Activated CD4-positive, alpha-beta memory T cell treated with anti-CD3 and anti-CD28 coated beads, Interleukin-2, amount 10 ng/mL, durations not matched to agents 7 days and 5 days (primary cell): ENCODE data around the gene NHEJ1. TPM values are rescaled to one million over a fixed set of nuclear protein-coding genes. Genes with fewer than 3 reads are reported as not detected.
A peak's percentile ranks its signal among the peaks of the same experiment; 100 is the strongest.

Experiments used
- CTCF ChIA-PET: fragments of 350-600 bp; sonication (Branson Sonifier 250); formaldehyde crosslinking; loops from one replicate; lab custom pipeline; 2021; ENCODE audit warnings: antibody characterized with exemption, inconsistent platforms; lab: Charles Lee
- POLR2A ChIA-PET: fragments of 350-600 bp; sonication (Branson Sonifier 250); formaldehyde crosslinking; loops from one replicate; lab custom pipeline; 2021; ENCODE audit warnings: antibody characterized with exemption; lab: Charles Lee
- DNase-seq: peaks from one replicate; pipeline ENCODE4 v3.0.0-alpha.2; 2020
- H3K27ac Mint-ChIP-seq: one replicate; pipeline ENCODE4 v1.8.0; 2021; ENCODE audit warnings: mild to moderate bottlenecking, mixed read lengths
- H3K27me3 Mint-ChIP-seq: one replicate; pipeline ENCODE4 v1.8.0; 2021; ENCODE audit warnings: mixed read lengths
- H3K36me3 Mint-ChIP-seq: one replicate; pipeline ENCODE4 v1.8.0; 2021; ENCODE audit warnings: low read depth, mixed read lengths
- H3K4me1 Mint-ChIP-seq: one replicate; pipeline ENCODE4 v1.8.0; 2021; ENCODE audit warnings: mixed read lengths
- H3K4me3 Mint-ChIP-seq: one replicate; pipeline ENCODE4 v1.8.0; 2021; ENCODE audit warnings: mild to moderate bottlenecking, mixed read lengths
- H3K9me3 Mint-ChIP-seq: one replicate; pipeline ENCODE4 v1.8.0; 2021; ENCODE audit warnings: mixed read lengths
- total RNA-seq, 2 experiments: library from RNA; stranded (reverse); gene quantifications; one replicate each; pipeline ENCODE4 v1.2.3, GENCODE V29; 2021

Gene NHEJ1
- total RNA-seq, 2 experiments from 2014 or later, result 12.0 to 12.2 TPM

GRCh38 chr2:219173176-219173575, 12.6 kb upstream of the NHEJ1 start:
- H3K4me3 Mint-ChIP-seq, result no peak overlapping the region
- H3K9me3 Mint-ChIP-seq, result no peaks in the 10 kb centered on the region
- ChIA-PET POLR2A (interaction anchor here (1.2 to 12.0 kb wide), 4 partner anchors 35 to 106 kb away, joined by 3 to 160 read pairs (median 35); partner anchors contain the start of genes DNAJB2, GLB1L, STK16 and TUBA4A), CTCF (interaction anchor here (1.1 to 1.5 kb wide), 4 partner anchors 12 to 106 kb away, joined by 3 to 6 read pairs (median 4); partner anchors contain the start of gene DNAJB2)
- peaks cover 46% of the 10 kb centered on the region for H3K4me1 Mint-ChIP-seq
- peaks cover 40% of the 10 kb centered on the region for H3K36me3 Mint-ChIP-seq
- DNase-seq, result no peak
- peak overlapping the region; percentile 31 for H3K27ac Mint-ChIP-seq
- H3K27me3 Mint-ChIP-seq, result no peaks in the 10 kb centered on the region

- POLR2A ChIA-PET, result interaction anchor here (0.8 to 12.0 kb wide), 4 partner anchors 35 to 106 kb away, joined by 3 to 160 read pairs (median 34); partner anchors contain the start of genes DNAJB2, TUBA4A, TUBA4B and ZFAND2B
- Mint-ChIP-seq H3K27ac (peak overlapping the region; percentile 45), H3K9me3 (no peaks in the 10 kb centered on the region), H3K36me3 (peaks cover 40% of the 10 kb centered on the region), H3K4me3 (no peak overlapping the region), H3K27me3 (no peaks in the 10 kb centered on the region), H3K4me1 (peaks cover 45% of the 10 kb centered on the region)
- no peak for DNase-seq
- CTCF ChIA-PET, result interaction anchor here (0.7 to 2.9 kb wide), 13 partner anchors 9 to 122 kb away, joined by 3 to 14 read pairs (median 4); partner anchors contain the start of gene DNAJB2
These were observed 11.9 kb upstream of the NHEJ1 start for GRCh38 chr2:219172231-219173154.

- H3K9me3 Mint-ChIP-seq, result no peaks in the 10 kb centered on the region
- ChIA-PET CTCF (interaction anchor here (1.0 to 2.9 kb wide), 18 partner anchors 8 to 129 kb away, joined by 3 to 14 read pairs (median 6); partner anchors contain the start of genes DNAJB2, NHEJ1 and ZFAND2B), POLR2A (interaction anchor here (0.8 to 1.6 kb wide), 7 partner anchors 12 to 76 kb away, joined by 3 to 10 read pairs (median 3); partner anchors contain the start of gene ZFAND2B)
- H3K27ac Mint-ChIP-seq, result no peak overlapping the region
- peaks cover 44% of the 10 kb centered on the region for H3K36me3 Mint-ChIP-seq
- H3K27me3 Mint-ChIP-seq, result no peaks in the 10 kb centered on the region
- H3K4me1 Mint-ChIP-seq, result peaks cover 42% of the 10 kb centered on the region
- peak; percentile 24 for DNase-seq
- H3K4me3 Mint-ChIP-seq, result no peak overlapping the region
These were observed 10.6 kb upstream of the NHEJ1 start for GRCh38 chr2:219171231-219171651.

GRCh38 chr2:219169930-219170654, 9.5 kb upstream of the NHEJ1 start, which contains the start of gene SLC23A3:
SLC23A3 (minus strand) TSS chr2:219170029; CDS start chr2:219169984, 45 bp downstream.
- CTCF ChIA-PET, result interaction anchor here (1.5 to 2.9 kb wide), 12 partner anchors 10 to 130 kb away, joined by 4 to 14 read pairs (median 6); partner anchors contain the start of genes DNAJB2, NHEJ1 and ZFAND2B
- POLR2A ChIA-PET, result interaction anchor here (0.8 to 1.6 kb wide), 6 partner anchors 11 to 83 kb away, joined by 3 to 10 read pairs (median 3); partner anchors contain the start of genes TUBA4A, TUBA4B and ZFAND2B
- H3K9me3 Mint-ChIP-seq, result no peaks in the 10 kb centered on the region
- no peak within 1 kb of the TSS for H3K27ac Mint-ChIP-seq
- peaks cover 31% of the 10 kb centered on the region for H3K4me1 Mint-ChIP-seq
- DNase-seq, result no peak
- H3K36me3 Mint-ChIP-seq, result peaks cover 42% of the 10 kb centered on the region
- H3K4me3 Mint-ChIP-seq, result no peak within 1 kb of the TSS
- H3K27me3 Mint-ChIP-seq, result no peaks in the 10 kb centered on the region

- POLR2A ChIA-PET, result interaction anchor here (0.8 kb wide), 1 partner anchor 84 kb away, joined by 3 read pairs; no protein-coding TSS in a partner anchor
- CTCF ChIA-PET, result interaction anchor here (0.7 kb wide), 1 partner anchor 27 kb away, joined by 4 read pairs; no protein-coding TSS in a partner anchor
- peaks cover 20% of the 10 kb centered on the region for H3K4me1 Mint-ChIP-seq
- H3K4me3 Mint-ChIP-seq, result no peak overlapping the region
- no peak overlapping the region for H3K27ac Mint-ChIP-seq
- peaks cover 32% of the 10 kb centered on the region for H3K36me3 Mint-ChIP-seq
- no peak for DNase-seq
- no peaks in the 10 kb centered on the region for H3K27me3 Mint-ChIP-seq
- H3K9me3 Mint-ChIP-seq, result no peaks in the 10 kb centered on the region
These were observed 8.3 kb upstream of the NHEJ1 start for GRCh38 chr2:219168932-219169331.

GRCh38 chr2:219168526-219168925, 7.9 kb upstream of the NHEJ1 start:
- H3K4me3 Mint-ChIP-seq, result no peak overlapping the region
- H3K27ac Mint-ChIP-seq, result no peak overlapping the region
- peaks cover 29% of the 10 kb centered on the region for H3K36me3 Mint-ChIP-seq
- POLR2A ChIA-PET, result interaction anchor here (0.8 kb wide), 1 partner anchor 84 kb away, joined by 3 read pairs; no protein-coding TSS in a partner anchor
- H3K27me3 Mint-ChIP-seq, result no peaks in the 10 kb centered on the region
- peaks cover 19% of the 10 kb centered on the region for H3K4me1 Mint-ChIP-seq
- no peak for DNase-seq
- CTCF ChIA-PET, result interaction anchor here (0.7 kb wide), 1 partner anchor 28 kb away, joined by 4 read pairs; no protein-coding TSS in a partner anchor
- no peaks in the 10 kb centered on the region for H3K9me3 Mint-ChIP-seq

GRCh38 chr2:219167997-219168396, 7.4 kb upstream of the NHEJ1 start:
- Mint-ChIP-seq H3K27me3 (no peaks in the 10 kb centered on the region), H3K36me3 (peaks cover 24% of the 10 kb centered on the region), H3K27ac (no peak overlapping the region), H3K4me1 (peaks cover 15% of the 10 kb centered on the region), H3K9me3 (no peaks in the 10 kb centered on the region), H3K4me3 (no peak overlapping the region)
- ChIA-PET CTCF (interaction anchor here (0.7 kb wide), 1 partner anchor 15 kb away, joined by 3 read pairs; no protein-coding TSS in a partner anchor), POLR2A (no interaction called here)
- DNase-seq, result no peak

GRCh38 chr2:219165058-219165911, 4.7 kb upstream of the NHEJ1 start:
- DNase-seq, result no peak
- Mint-ChIP-seq H3K36me3 (peaks cover 7% of the 10 kb centered on the region), H3K9me3 (no peaks in the 10 kb centered on the region), H3K4me3 (no peak overlapping the region), H3K4me1 (peaks cover 13% of the 10 kb centered on the region), H3K27ac (no peak overlapping the region), H3K27me3 (no peaks in the 10 kb centered on the region)
- ChIA-PET POLR2A (interaction anchor here (1.1 to 4.3 kb wide), 3 partner anchors 11 to 46 kb away, joined by 3 to 30 read pairs (median 7); partner anchors contain the start of genes CNPPD1, RETREG2 and ZFAND2B), CTCF (interaction anchor here (0.6 to 1.6 kb wide), 2 partner anchors 15 to 112 kb away, joined by 4 to 5 read pairs; no protein-coding TSS in a partner anchor)

- Mint-ChIP-seq H3K9me3 (no peaks in the 10 kb centered on the region), H3K36me3 (peaks cover 7% of the 10 kb centered on the region), H3K4me1 (peaks cover 20% of the 10 kb centered on the region), H3K27ac (no peak overlapping the region), H3K27me3 (no peaks in the 10 kb centered on the region), H3K4me3 (no peak overlapping the region)
- no peak for DNase-seq
- ChIA-PET POLR2A (interaction anchor here (1.2 to 5.0 kb wide), 4 partner anchors 13 to 82 kb away, joined by 3 to 30 read pairs (median 16); partner anchors contain the start of genes CNPPD1, GLB1L, RETREG2 and STK16), CTCF (interaction anchor here (1.2 to 1.9 kb wide), 3 partner anchors 9 to 43 kb away, joined by 4 to 6 read pairs (median 5); no protein-coding TSS in a partner anchor)
These were observed 2.5 kb upstream of the NHEJ1 start for GRCh38 chr2:219163156-219163555.

GRCh38 chr2:219161097-219161496, 482 bp upstream of the NHEJ1 start:
- Mint-ChIP-seq H3K27me3 (no peaks in the 10 kb centered on the region), H3K27ac (peak overlapping the region; percentile 86), H3K4me1 (peaks cover 20% of the 10 kb centered on the region), H3K36me3 (peaks cover 12% of the 10 kb centered on the region), H3K9me3 (no peaks in the 10 kb centered on the region), H3K4me3 (peak overlapping the region; percentile 88)
- no peak for DNase-seq
- POLR2A ChIA-PET, result interaction anchor here (5.0 kb wide), 1 partner anchor 16 kb away, joined by 26 read pairs; the partner anchor contains the start of gene CNPPD1
- CTCF ChIA-PET, result interaction anchor here (2.4 to 9.4 kb wide), 2 partner anchors 14 to 132 kb away, joined by 25 to 122 read pairs; partner anchors contain the start of gene CNPPD1
